ENCODE measurements around the gene FAM20C. TPM values are rescaled to one million over a fixed set of nuclear protein-coding genes. Genes with fewer than 3 reads are reported as not detected.

Gene FAM20C
- total RNA-seq, 1 experiment from 2014 or later: 34.0 TPM

DNA sequence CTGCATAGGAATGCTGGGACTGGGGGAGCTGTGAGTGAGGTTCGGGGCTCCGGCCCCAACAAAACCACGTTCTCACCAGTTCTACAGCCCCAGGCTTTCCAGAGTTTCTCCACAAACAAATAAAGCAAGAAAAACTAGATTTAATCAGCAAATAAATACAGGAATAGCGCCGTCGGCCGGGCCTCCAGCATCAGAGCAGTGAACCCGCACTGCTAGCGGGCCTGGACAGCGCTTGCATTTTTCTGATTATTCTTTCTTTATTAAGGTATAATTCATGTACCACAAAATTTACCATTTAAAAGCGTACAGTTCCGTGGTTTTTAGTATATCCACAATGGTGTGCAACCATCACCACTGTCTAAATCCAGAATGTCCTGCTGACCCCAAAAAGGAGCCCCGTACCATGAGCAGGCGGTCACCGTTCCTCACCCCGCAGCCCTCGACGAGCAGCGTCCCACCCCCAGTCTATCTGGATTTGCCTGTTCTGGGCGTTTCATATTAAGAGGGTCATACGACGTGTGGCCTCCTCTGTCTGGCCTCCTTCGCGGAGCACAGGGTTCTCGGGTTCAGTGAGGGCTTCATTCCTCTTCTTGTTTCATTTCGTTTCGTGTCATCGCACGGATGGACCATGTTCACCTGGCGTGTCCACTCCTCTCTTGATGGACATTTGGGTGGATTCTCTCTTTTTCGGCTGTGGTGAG lies 62.1 kb downstream of the FAM20C start:
- ChIA-PET CTCF (no interaction called here), POLR2A (no interaction called here)
- no peak for DNase-seq
- no peaks in the 10 kb centered on the region; the same call in 1 of the 2 replicates for H3K9me3 ChIP-seq
- H3K27me3 ChIP-seq (replicated peaks; ENCODE audit: control insufficient read depth, insufficient read depth, low read length): no peaks in the 10 kb centered on the region
- Mint-ChIP-seq H3K27me3 (ENCODE audit: insufficient read depth, unreplicated experiment) (no peaks in the 10 kb centered on the region), H3K4me1 (ENCODE audit: low read depth, unreplicated experiment) (no peaks in the 10 kb centered on the region), H3K9me3 (ENCODE audit: unreplicated experiment) (no peaks in the 10 kb centered on the region), H3K36me3 (ENCODE audit: insufficient read depth, unreplicated experiment) (peaks cover 33% of the 10 kb centered on the region), H3K27ac (ENCODE audit: unreplicated experiment) (no peak overlapping the region), H3K4me3 (ENCODE audit: unreplicated experiment) (no peak overlapping the region)
- intact Hi-C loops (cut with micrococcal nuclease; ENCODE audit: unreplicated experiment): no loop called here
- no TSS peak for BruUV-seq (replicated peaks)
- H3K4me3 ChIP-seq (ENCODE audit: low read depth, low read length): no peak overlapping the region
- no peaks in the 10 kb centered on the region for H3K4me1 ChIP-seq
- peaks cover 6% of the 10 kb centered on the region for H3K36me3 ChIP-seq (ENCODE audit: control insufficient read depth, insufficient read depth, low read length)
- no peak for TF ChIP-seq CTCF (IDR thresholded peaks at IDR 0.05; ENCODE audit: insufficient read depth in 1 of 2, low read depth in 1 of 2, low read length in 1 of 2, severe bottlenecking in 1 of 2, unreplicated experiment in 1 of 2)

GRCh38 chr7:255038-255435 lies 62.7 kb downstream of the FAM20C start:
- H3K4me3 ChIP-seq (ENCODE audit: low read depth, low read length): no peak overlapping the region
- H3K27me3 ChIP-seq (replicated peaks; ENCODE audit: control insufficient read depth, insufficient read depth, low read length): no peaks in the 10 kb centered on the region
- CTCF ChIA-PET: no interaction called here
- POLR2A ChIA-PET: no interaction called here
- H3K4me1 Mint-ChIP-seq (ENCODE audit: low read depth, unreplicated experiment): no peaks in the 10 kb centered on the region
- H3K9me3 Mint-ChIP-seq (ENCODE audit: unreplicated experiment): no peaks in the 10 kb centered on the region
- intact Hi-C loops (cut with micrococcal nuclease; ENCODE audit: unreplicated experiment): no loop called here
- H3K27me3 Mint-ChIP-seq (ENCODE audit: insufficient read depth, unreplicated experiment): no peaks in the 10 kb centered on the region
- no peaks in the 10 kb centered on the region; the same call in 1 of the 2 replicates for H3K9me3 ChIP-seq
- H3K36me3 ChIP-seq (ENCODE audit: control insufficient read depth, insufficient read depth, low read length): peaks cover 6% of the 10 kb centered on the region
- no peak for DNase-seq
- H3K4me1 ChIP-seq: no peaks in the 10 kb centered on the region
- H3K36me3 Mint-ChIP-seq (ENCODE audit: insufficient read depth, unreplicated experiment): peaks cover 35% of the 10 kb centered on the region
- no peak for TF ChIP-seq CTCF (IDR thresholded peaks at IDR 0.05; ENCODE audit: insufficient read depth in 1 of 2, low read depth in 1 of 2, low read length in 1 of 2, severe bottlenecking in 1 of 2, unreplicated experiment in 1 of 2)
- H3K4me3 Mint-ChIP-seq (ENCODE audit: unreplicated experiment): no peak overlapping the region
- H3K27ac Mint-ChIP-seq (ENCODE audit: unreplicated experiment): no peak overlapping the region
- BruUV-seq (replicated peaks): no TSS peak

- Histone ChIP-seq H3K27me3 (replicated peaks; ENCODE audit: control insufficient read depth, insufficient read depth, low read length) (no peaks in the 10 kb centered on the region), H3K36me3 (ENCODE audit: control insufficient read depth, insufficient read depth, low read length) (peaks cover 6% of the 10 kb centered on the region), H3K4me3 (ENCODE audit: low read depth, low read length) (no peak overlapping the region), H3K9me3 (no peaks in the 10 kb centered on the region; the same call in 1 of the 2 replicates), H3K4me1 (no peaks in the 10 kb centered on the region)
- no peak for TF ChIP-seq CTCF (IDR thresholded peaks at IDR 0.05; ENCODE audit: insufficient read depth in 1 of 2, low read depth in 1 of 2, low read length in 1 of 2, severe bottlenecking in 1 of 2, unreplicated experiment in 1 of 2)
- Mint-ChIP-seq H3K4me3 (ENCODE audit: unreplicated experiment) (no peak overlapping the region), H3K9me3 (ENCODE audit: unreplicated experiment) (no peaks in the 10 kb centered on the region), H3K27me3 (ENCODE audit: insufficient read depth, unreplicated experiment) (no peaks in the 10 kb centered on the region), H3K4me1 (ENCODE audit: low read depth, unreplicated experiment) (no peaks in the 10 kb centered on the region), H3K27ac (ENCODE audit: unreplicated experiment) (no peak overlapping the region), H3K36me3 (ENCODE audit: insufficient read depth, unreplicated experiment) (peaks cover 35% of the 10 kb centered on the region)
- intact Hi-C loops (cut with micrococcal nuclease; ENCODE audit: unreplicated experiment): no loop called here
- POLR2A ChIA-PET: no interaction called here
- DNase-seq: no peak
- no TSS peak for BruUV-seq (replicated peaks)
- CTCF ChIA-PET: no interaction called here
Observed at GRCh38 chr7:255721-256361, 63.5 kb downstream of the FAM20C start.

Measured in Caco-2 (cell line).